Stimulated activated CD8-positive, alpha-beta memory T cell treated with anti-CD3 and anti-CD28 coated beads, Interleukin-15, amount 100 ng/mL, for 48 hours (primary cell): ENCODE measurements around the gene SOX6.
"Not testable (repeated sequence)": the region's sequence is repeated elsewhere in the genome, so short reads cannot be mapped to it uniquely, and the experiment has no call there.

Experiments
- DNase-seq, 2 donors: peaks; one replicate each; pipeline ENCODE4 v3.0.0-alpha.2; 2020; ENCODE audit warnings: low read depth in 2 of 2

SOX6 gene

DNA sequence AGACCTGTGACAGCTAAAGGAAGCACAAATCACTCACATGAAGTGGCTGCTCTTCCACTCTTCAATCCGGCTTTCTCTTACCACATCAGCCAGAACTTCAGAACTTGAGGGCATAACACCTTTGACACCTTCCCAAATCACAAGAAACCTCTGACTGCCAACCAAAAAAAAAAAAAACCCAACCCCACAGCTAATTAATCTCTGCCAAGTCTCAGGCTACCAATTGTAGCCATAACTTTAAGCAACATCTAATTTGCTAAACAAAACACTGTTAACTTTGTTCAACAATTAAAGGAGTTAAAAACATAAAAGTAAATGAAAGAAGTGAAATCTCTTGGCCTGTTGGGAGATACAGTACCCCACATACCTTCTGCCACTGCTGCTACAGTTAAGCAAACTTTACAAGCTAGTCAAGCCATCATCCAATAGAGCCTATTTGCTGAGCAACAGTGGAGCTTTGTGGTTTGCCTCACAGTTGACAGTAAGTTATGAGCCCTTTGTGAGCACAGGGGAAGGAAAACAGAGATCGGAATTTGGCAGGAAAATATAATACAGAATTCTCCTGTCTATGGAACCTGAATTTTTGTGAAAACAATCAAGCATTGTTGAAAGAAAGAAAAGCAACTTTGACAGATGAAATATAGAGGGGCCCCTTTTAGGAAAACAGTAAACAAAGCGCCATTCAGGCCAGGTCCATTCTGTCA, at the start of gene SOX6:
TSS of gene SOX6 (minus strand) at position 490 of the 704 bp plus-strand sequence. CDS start 15,298 bp downstream, outside the sequence.
- no peak for DNase-seq

DNA sequence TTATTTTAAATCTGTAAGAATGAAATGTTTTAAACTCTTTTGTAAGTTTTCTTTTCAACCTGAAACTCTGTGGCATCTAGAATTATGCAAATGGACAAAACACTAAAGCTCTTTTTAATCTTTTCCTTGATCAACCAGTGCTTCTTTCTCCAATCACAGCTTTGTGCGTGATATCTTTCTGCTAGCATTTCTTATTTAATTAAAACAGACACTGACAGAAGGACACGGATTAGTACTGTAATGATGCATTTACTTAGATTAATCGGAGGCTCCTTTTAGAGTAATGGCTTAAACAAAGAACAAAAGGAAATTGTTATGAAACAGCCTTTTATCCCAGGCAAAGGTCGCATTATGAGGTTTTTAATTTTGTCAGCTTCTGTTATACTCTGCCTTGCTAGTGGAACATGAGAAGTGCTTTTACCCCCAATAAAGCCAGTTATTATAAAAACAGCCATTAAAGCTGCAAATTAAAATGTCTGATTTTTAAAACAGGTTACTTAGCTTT, 48.5 kb upstream of the SOX6 start:
- no peak for DNase-seq

DNA sequence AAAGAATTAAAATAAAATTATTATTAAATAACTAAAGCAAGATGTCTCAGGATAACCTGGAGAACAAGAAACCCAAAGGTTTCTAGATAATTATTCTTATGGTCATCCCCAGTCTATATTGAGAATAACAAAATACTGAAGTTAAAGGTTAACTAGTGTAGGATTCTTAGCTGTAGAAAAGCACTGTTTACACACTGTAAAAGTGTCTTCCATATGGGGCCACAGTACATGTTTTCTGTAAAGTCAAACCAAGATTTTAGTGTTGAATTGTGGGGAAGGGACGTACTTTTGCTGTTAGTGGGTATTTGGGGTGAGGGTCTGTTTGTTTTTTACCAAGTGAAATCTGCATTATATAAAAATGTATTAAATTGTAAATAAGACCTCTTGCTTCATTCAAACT, 47.5 kb upstream of the SOX6 start:
- no peak for DNase-seq

DNA sequence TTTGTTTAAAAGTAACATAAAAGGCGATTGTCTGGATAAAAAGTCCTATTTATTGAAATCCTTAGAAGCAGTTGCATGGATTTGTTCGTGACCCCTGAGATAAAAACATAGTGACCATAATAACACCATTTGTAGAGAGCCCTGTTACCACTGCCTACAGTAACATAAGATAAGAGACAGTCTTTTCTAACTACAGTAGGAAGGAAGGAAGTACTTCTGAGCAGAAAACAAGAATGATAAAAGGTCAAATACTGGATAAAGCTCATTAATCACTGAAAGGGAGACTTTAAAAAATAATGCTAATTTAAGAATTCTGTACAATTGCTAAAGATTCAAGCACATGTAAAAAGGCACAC, 47.1 kb upstream of the SOX6 start:
- no peak for DNase-seq

DNA sequence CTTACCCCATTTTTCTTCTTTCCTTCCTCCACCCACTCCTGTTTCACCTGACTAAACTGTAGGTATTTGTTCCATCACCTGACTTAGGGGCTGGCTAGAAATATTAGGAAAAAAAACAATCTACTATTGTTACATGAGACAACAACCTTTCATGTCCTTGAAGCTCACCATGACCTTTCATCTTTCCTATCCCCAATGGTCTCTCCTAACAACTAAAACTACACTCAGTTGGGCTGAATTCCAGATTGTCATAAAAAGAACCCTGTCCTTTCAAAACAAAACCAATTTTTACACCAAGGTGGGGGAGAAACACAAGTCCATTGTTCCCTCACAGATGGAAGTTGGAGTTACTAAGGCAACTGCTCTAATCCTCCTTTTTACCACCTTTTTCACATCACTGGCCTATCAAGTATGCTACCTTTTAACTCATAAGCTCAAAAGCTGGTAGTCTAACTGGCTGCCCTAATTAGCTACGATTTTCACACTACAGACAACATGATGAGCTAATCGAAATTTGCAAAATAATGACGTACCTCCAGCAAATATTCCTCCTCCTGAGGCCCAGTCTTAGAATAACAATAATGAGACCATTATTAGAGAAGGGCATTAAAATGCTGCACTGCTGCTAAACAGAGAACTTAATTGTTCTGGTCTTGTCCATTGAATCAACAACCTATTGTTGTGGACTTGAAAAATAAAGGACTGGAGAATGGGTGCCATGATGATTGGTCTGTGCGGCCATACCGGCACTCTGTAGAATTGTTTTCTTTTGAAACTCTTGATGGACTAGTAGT, 46.5 kb upstream of the SOX6 start:
- no peak for DNase-seq

DNA sequence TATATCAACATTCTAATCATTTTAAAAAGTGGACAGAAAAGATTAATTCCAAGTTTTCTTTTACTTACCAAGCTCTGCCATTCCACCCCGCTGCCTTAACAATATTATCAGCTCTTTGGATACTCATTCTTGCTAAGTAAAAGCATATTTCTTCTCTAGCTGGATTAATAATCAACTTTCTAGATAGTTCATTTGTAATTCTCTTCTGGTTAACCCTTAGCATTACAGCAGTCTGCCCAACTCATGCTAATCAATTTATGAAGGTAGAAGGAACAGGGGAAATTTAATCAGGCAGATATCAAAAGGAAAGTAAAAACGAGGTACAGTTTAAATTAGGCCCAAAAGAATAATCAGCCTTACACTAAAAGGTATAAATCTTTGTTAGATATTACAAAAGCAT, 41.0 kb upstream of the SOX6 start:
- DNase-seq, result no peak

DNA sequence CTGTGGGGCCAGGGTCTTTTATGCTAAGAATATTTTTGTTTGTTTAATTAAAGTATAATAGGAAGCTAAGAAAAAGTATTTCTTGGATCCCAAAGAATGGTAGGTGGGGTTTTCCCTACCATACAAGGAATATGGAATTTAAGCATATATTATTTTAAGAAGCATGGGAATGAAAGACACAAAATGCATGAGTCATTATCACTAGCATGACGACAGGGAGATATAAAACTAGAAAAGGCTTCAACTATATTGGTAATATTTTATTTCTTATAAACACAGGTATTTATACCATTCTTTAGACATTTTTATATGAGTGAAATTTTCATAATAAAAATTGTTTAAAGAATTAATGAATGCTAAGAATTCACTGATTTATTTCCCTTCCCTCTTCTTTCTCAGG, 39.3 kb upstream of the SOX6 start:
- no peak for DNase-seq

DNA sequence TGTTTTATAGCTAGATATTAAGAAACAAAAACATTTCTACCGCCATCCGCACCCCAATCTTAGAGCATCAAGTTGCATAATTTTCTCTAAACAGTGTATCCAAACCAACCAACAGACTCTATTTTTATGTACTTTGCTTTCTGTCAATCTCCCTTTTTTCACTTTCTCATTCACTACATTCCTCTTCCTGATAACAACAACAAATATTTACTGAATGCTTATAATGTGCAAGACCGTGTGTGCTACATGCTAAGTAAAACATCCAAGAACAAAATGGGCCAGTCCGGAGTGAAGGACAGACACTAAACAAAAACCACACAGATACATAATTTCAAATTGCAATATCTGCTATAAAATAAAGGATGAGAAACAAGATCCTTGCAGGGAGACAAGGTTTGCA, 38.6 kb upstream of the SOX6 start:
- DNase-seq, result no peak

DNA sequence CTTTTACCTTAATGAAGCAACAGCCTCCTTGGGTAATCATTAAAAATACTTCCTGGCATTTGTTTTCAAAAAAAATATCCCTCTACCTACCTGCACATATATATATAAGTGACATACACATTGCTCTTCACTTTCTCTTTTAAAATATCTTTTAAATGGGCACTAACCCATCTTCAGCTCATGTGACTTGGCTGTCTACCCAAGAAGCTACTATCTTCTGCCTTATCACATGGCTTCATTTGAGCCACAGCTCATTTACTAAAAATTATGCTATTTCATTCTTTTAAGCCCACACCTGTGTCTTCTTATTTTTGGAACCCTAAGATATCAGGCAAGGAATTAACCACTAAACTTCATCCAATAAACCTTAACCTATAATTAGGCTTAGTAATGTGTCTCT, 37.0 kb upstream of the SOX6 start:
- no peak for DNase-seq

DNA sequence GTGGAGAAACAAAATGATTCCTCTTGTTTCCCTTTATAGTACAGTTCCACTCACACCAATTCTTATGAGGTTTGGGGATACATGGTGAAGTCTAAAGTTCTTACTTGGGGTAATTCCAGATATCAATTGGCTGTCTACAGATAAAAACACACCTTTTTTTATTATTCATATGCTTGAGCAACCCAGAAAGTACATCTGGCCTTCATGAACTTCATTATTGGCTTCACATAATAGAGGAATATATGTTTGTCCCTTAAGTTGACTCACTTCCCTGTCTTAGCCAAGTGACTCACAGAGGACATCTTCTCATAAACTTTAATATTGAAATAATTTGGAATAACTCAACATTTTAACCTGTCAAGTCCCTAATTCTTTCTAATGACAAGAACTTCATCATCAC, 36.3 kb upstream of the SOX6 start:
- DNase-seq, result no peak

DNA sequence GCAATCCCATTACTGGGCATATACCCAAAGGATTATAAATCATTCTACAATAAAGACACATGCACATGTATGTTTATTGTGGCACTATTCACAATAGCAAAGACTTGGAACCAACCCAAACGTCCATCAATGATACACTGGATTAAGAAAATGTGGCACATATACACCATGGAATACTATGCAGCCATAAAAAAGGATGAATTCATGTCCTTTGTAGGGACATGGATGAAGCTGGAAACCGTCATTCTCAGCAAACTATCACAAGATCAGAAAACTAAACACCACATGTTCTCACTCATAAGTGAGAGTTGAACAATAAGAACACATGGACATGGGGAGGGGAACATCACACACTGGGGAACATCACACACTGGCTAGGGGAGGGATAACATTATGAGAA, 34.5 kb upstream of the SOX6 start:
- not testable (repeated sequence) for DNase-seq

DNA sequence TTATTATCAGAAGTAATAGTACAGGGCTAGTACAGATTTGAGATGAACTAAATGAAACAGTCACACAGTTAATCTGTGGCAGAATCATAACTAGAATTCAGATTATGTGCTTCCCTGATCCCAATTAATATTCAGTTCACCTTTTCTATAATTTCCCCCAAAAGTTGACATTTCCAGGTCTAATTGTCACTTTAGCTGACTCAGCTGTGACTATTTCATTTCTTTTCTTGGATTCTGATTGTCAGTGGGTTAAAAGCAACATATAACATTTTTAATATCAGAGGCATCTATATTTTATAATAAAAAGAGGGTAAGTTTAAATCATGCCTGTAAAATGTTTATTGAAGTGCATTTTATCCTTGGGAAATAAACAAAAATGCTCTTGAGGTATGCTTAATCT, 28.8 kb upstream of the SOX6 start:
- no peak for DNase-seq

DNA sequence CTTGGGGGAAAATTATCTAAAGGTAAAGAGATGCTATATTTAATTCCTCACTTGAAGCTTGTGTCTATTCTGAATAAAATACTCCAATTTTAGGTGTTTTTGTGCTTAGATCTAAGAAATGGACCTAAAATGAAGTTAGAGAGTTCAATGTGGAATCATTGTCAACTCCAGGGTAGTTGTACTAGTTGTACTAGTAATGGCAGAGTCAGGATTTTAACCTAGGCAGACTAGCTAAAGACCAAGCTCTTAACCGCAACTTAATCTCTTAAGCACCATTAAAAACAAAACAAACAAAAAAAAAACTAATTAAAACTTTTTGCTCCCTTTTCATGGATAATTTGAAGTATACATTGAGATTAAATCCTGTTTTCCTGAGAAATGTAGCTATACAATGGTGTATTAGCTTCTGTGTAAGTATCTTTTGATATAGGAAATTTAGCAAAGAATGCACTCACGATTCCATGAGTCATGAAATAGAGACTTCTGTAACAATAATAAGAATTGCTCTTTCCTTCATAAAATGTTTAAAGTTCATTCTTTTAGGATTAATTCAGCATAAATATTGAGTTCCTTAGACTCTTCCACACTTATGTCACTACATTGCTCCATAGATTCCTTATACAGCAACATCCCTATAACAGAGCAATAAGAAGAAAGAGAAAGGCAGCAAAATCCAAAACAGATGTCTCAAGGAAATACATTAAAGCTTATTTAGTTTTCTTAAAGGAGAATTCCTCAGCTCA, 26.5 kb upstream of the SOX6 start:
- no peak for DNase-seq

DNA sequence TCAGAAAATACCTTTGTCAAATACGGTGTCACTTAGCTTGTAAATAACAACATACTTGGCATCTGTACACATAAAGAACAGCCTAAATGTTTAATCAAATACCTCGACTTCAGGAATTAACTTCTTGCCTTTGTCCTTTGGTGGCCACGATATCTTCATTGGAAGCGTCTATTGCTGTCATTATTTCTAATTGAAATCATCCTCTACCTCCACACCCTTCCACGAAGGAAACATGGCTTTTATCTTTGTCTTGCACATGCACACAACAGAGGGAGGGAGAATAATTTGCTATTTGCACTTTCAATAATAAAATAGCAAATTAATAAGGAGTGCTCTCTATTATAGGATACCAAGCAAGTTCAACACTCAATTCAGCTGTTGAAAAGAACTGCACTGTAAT, 25.8 kb upstream of the SOX6 start:
- no peak for DNase-seq

DNA sequence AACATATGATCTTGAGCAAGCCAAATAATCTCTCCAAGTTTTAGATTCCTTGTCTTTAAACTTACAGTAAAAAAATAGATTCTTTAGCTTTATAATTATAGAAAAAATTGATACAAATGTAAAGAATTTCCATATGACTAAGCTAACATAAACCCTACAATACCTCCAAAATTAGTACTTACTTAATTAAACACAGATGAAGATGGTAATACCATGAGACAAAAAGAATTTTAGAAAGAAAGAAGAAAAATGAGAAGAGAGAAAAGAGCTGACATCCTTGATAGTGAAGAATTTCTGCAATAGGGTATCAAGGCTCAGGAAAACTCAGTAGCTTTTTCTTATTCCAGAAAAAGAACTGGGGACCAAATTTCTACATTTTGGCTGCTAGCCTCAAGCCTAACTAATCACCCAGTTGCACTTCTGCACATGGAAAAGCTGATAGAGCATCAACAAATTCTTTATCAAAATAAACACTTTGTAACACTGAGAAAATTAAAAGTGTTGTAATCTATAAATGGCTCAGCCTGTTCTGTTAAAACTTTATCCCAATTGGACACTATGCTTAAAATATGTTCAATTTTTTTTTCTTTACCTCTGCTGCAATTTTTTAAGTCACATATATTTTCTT, 24.7 kb upstream of the SOX6 start:
- no peak for DNase-seq

DNA sequence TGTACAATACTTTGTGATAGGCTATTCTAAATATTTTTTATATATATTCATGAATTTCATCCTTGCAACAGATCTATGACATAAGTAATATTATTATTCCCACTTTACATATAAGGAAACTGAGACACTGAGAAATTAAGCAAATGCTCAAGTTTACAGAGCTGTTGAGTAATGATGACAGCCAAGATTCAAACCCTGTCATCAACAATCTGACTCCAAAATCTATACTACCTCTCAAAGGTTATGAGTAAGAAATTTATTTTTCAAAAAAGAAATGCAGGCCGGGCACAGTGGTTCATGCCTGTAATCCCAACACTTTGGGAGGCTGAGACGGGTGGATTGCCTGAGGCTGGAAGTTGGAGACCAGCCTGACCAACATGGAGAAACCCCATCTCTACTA, 22.6 kb upstream of the SOX6 start:
- DNase-seq, result no peak

DNA sequence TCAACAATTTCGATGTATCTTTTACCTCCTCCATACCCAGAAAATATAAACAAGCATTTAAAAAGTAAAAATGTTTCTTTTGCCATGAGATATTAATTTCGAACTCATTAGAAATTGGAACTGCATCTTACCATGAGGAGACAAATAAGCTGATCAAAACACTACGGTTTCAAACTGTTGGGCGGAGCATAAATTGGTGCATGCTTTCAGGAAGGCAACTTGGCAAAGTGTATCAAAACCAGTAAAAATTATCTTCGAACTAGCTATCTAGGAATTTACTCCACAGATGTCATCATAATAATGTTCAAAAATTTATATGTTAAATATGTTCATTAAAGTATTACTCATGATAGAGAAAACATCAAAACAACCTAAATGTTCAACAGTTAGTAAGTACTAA, 21.4 kb upstream of the SOX6 start:
- no peak for DNase-seq

DNA sequence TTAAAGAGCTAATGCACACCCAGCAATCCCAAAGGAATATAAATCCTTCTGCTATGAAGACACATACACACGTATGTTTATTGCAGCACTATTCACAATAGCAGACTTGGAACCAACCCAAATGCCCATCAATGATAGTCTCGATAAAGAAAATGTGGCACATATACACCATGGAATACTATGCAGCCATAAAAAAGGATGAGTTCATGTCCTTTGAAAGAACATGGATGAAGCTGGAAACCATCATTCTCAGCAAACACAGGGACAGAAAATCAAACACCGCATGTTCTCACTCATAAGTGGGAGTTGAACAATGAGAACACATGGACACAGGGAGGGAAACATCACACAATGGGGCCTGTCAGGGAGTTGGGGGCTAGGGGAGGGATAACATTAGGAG, 19.3 kb upstream of the SOX6 start:
- not testable (repeated sequence) for DNase-seq

DNA sequence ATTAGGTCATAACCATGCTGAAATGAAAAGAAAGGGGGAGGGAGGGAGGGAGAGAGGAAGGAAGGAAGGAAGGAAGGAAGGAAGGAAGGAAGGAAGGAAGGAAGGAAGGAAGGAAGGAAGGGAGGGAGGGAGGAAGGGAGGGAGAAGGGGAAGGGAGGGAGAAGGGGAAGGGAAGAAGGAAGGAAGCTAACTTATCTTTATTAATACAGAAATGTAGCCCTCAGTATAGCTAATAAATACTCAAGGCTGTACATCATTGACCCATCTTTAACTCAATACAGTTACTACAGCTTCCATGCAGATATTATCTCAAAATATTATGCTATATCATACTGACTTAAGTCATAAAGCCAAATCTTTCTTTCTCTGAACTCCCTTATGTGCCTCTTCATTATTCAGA, 17.4 kb upstream of the SOX6 start:
- no peak for DNase-seq

DNA sequence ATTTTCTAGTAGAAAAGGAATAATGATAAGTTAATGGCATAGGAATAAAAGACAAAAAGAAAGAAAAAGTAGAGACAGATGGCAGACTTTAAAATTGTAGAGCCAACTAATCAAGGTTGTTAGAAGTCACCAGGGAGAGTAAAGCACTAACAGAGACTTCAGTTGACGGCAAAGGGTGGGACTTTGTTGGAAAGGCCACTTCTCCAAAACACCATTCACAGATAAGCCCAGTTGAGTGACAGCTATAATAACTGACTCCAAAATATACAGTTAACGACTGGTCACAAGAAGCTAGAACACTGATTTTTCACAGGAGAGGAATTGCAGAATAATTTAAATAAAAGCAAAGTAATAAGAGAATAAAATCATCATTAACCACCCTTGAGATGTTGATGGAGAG, 16.0 kb upstream of the SOX6 start:
- DNase-seq, result no peak

DNA sequence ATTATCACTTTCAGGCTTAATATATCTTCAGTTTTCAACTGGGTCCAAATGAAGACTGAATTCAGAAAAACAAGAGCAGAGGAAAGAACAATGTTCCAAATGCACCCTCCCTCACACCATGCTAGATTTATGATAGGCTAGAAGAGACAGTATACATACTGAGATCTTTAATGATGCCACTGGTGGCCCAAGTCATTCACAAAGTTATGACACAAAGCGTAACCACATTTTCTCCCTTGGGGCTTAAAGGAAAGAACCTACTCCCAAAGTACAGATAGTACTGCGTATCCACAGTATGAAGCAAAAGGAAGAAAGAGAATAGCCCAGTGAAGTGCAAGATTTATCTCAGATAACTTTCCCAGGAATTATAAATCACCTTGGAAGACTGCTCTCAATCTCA, 10.9 kb upstream of the SOX6 start:
- no peak for DNase-seq

DNA sequence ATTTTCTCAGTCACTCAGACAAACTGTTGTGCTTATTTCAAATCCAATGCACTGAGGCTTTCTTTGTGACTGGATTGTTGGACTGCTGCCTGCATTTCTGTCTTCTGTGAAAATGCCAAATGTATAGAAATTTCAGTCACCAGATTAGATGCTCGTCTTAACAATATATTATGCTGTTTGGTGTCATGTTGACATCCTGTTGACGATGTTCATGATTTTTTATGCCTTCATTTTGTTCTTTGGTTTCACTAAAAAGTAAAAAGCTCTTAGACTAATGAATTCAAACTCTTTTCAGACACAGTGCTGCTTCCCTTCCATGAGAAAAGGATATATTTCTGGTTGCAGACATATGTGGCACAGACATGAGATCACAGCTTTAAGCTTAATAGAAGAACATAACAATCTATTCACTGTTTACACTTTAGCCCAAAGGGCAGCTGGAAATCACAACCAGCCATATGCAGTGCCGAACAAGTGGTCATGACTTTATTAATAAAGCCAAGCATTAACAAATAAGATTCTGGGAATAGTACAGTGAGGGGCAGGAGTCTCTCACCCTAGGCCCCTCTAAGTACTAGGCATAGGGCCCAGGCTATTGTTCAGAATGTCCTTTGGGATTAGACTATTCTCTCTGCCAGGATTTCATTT, 9.4 kb upstream of the SOX6 start:
- no peak for DNase-seq
